ENCODE measurements around the gene DAPP1.
"Not testable (repeated sequence)": the region's sequence is repeated elsewhere in the genome, so short reads cannot be mapped to it uniquely, and the experiment has no call there.

The DAPP1 gene

DNA sequence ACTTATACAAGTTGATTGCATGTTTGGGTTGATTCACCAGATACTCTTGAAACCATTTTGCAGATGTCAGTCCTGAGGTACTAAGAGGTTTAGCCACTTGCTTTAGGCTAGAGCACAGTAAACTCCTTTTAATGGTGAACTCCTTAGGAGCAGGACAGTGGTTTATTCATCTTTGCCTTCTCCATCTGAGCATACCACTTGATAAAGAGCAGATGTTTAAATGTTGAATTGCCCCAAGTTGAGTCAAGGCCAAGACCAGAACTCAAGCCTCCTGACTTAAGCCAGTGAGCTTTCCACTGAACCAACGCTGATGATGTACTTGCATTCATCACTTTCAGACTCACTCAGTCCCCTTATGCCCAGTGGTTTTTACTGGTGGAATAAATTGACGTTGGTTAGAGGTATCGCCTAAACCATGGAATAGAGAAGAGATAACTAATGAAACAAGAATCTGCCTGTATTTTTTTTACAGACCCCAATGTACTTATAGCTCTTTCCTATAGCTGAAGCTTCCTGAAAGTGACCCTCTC lies 7.5 kb downstream of the DAPP1 start:
- no peak for DNase-seq (ENCODE audit: low spot score)

- DNase-seq (ENCODE audit: low spot score): no peak
Observed at GRCh38 chr4:99825272-99825671, 8.6 kb downstream of the DAPP1 start.

- DNase-seq (ENCODE audit: low spot score): no peak
Observed at GRCh38 chr4:99826016-99826415, 9.4 kb downstream of the DAPP1 start.

DNA sequence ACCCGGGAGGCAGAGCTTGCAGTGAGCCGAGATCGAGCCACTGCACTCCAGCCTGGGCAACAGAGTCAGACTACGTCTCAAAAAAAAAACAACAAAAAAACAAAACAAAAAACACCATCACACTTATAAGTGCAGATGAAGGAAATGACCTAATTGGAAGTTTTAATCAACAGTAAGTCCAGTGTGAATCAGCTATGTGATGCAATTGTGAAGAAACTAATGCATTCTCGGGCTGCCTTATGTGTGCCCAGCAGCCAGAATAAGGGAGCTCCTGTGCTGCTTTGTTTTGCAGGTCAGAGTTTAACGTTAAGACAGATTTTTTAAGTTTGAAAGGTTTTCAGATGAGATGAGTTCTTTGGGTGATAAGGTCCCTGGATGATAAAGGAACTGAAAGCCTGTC lies 10.8 kb downstream of the DAPP1 start:
- DNase-seq (ENCODE audit: low spot score): no peak

GRCh38 chr4:99827857-99828256 lies 11.2 kb downstream of the DAPP1 start:
- DNase-seq (ENCODE audit: low spot score): no peak

DNA sequence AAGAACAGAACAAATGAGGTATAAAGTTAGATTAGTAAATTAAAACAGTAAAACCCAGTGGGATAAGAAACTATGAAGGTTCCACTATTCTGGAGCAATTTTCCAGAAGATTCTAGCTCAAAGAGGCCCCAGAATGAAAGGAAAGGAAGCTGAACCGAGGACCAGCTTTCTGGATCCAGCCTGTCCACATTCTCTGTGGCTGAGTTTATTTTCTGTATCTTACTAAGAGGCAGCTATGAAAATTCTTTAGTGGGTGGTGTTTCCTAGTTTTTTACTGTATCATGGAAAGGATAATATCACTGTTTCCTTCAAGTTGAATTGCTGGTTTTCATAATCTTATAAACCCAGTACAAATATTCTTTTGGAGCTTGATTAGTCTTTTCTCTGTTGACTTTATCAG lies 11.8 kb downstream of the DAPP1 start:
- no peak for DNase-seq (ENCODE audit: low spot score)

DNA sequence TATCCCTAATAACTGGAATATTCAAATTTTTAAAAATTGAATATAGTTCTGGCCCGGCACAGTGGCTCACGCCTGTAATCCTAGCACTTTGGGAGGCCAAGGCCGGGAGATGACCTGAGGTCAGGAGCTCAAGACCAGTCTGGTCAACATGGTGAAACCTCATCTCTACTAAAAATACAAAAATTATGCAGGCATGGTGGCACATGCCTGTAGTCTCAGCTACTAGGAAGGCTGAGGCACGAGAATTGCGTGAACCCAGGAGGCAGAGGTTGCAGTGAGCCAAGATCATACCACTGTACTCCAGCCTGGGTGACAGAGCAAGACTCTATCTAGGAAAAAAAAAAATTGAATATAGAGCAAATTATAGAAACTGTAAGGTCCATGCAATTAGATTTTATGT lies 13.4 kb downstream of the DAPP1 start:
- DNase-seq (ENCODE audit: low spot score): not testable (repeated sequence)

GRCh38 chr4:99832321-99832720 lies 15.7 kb downstream of the DAPP1 start:
- DNase-seq (ENCODE audit: low spot score): no peak

DNA sequence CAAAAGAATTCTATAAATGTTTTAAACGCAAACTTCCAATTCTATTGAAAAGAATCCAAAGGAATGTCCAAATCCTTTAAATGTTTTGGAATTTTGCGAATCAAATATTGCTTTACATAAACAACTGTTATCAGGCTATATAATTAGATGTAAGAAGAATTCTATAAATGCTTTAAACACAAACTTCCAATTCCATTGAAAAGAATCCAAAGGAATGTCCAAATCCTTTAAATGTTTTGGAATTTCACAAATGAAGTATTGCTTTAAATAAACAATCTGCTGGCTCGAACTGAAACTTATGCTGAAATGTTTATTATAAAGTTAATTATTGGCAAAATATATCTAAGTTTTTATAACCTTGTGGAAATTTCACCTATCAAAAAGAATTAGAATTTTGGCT lies 16.1 kb downstream of the DAPP1 start:
- no peak for DNase-seq (ENCODE audit: low spot score)

DNA sequence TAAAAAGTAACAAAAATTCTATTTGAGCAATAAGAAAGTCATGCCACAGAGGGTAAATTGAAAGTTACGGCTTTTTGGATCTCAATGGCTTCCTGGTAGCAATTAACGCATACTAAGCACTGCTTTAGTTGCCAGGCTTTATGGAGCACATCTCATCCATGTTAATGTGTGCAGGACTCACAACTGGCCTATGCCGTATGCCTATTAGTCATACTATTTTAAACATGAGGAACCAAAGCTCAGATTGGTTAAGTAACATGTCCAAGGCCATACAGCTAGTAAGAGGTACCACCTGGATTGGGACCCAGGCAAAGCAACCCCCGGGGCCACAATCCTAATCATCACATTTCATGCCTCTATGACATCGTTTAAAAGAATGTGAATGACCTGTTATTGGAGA lies 17.1 kb downstream of the DAPP1 start:
- DNase-seq (ENCODE audit: low spot score): no peak

DNA sequence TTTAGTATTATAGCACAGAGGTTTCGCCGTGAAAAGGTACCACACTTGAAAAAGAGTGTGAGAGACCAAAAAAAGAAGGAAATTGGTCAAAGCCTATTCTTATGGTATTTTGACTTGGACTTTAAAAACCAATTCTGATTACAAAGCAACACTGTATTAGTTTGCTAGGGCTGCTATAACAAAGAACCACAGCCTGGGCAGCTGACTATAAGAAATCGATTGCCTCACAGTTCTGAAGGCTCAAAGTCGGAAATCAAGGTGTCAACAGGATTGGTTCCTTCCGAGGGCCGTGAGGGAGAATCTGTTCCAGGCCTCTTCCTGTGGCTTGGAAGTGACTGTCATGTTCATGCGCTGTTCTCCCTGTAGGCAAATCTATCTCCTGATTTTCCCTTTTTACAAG lies 17.9 kb downstream of the DAPP1 start:
- DNase-seq (ENCODE audit: low spot score): no peak

DNA sequence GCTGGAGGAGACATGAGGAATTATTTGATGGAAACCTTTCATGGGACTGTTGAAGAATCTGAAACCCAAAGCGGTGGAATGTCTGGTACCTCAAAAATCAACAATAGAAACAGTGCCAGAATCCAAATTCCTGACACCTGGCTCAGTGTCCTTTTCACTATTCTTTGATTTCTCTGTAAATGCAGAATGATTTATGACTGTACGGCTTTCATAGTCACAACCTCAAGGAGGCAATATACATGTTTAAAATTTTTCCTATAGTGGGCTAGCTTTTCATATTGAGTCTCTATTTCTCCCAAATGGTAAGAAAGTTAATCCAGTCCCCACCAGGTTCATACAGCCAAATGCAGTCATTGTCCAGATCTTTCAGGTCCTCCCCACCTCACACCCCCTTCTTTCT lies 19.3 kb downstream of the DAPP1 start:
- no peak for DNase-seq (ENCODE audit: low spot score)

GRCh38 chr4:99838927-99839326 lies 22.3 kb downstream of the DAPP1 start:
- no peak for DNase-seq (ENCODE audit: low spot score)

GRCh38 chr4:99841129-99841528 lies 24.5 kb downstream of the DAPP1 start:
- no peak for DNase-seq (ENCODE audit: low spot score)

GRCh38 chr4:99843413-99843812 lies 26.8 kb downstream of the DAPP1 start:
- no peak for DNase-seq (ENCODE audit: low spot score)

DNA sequence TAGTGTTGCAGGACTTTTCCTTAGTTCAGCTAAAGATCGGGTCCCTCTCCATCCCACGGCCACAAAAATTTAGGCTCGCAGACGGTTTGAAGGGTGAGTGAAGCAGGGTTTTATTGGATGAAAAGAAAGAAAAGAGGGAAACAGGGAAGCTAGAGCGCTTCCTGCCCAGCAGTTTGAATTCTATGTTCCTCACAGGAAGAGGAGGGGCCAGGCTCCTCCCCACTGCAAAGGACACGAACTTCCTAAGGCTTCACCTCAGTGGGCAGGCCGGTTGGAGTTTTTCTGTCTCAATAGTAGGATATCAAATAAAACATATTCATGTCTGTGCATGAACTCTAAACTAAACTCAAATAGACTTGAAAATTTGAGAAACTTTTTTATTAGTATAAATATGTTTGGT lies 27.4 kb downstream of the DAPP1 start:
- DNase-seq (ENCODE audit: low spot score): no peak

DNA sequence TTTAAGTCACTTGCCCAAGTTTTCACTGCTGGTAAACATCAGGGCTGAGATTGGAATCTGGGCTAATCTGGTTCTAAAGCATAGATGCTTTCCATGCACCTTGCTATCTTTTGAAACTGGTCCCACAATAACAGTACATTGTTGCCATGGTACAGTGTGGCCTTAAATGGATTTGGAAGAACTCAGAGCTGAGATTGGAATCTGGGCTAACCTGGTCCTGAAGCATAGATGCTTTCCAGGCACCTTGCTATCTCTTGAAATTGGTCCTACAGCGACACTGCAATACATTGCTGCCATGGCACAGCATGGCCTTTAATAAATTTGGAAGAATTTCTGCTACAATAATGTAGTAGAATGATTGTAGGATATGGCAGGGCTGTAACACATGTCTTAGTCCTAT lies 28.6 kb downstream of the DAPP1 start:
- DNase-seq (ENCODE audit: low spot score): no peak

- DNase-seq (ENCODE audit: low spot score): no peak
Observed at GRCh38 chr4:99845708-99846469, 29.3 kb downstream of the DAPP1 start.

GRCh38 chr4:99846891-99847290 lies 30.3 kb downstream of the DAPP1 start:
- no peak for DNase-seq (ENCODE audit: low spot score)

GRCh38 chr4:99847362-99847976 lies 30.8 kb downstream of the DAPP1 start:
- peak; percentile 57 for DNase-seq (ENCODE audit: low spot score)

- no peak for DNase-seq (ENCODE audit: low spot score)
Observed at GRCh38 chr4:99848591-99849001, 32.0 kb downstream of the DAPP1 start.

DNA sequence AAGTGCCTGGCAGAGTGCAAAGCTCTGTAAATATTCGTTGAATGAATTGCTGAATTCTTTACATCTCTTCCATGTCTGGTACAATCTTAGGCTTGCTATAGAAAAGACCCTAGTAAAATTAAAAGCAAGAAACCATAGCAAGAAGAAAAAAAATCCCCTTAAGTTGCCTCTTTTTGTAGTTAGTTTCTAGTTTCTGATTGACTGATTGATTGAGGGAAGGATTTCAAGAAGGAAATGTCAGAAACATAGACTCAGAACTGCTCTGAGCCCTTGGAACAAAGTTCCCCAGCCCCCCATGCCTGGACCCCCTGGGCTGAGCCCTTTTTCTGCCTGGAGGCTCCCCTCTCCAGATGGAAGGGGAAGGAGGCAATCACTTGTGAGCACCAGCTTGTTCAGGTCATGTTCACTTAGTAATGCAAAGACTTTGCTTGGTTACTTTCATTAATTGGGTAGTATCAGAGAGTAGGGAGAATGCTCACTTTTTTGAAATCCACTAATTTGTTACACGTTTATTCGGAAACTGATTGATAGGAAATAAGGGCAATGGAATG lies 35.6 kb downstream of the DAPP1 start:
- DNase-seq (ENCODE audit: low spot score): no peak

DNA sequence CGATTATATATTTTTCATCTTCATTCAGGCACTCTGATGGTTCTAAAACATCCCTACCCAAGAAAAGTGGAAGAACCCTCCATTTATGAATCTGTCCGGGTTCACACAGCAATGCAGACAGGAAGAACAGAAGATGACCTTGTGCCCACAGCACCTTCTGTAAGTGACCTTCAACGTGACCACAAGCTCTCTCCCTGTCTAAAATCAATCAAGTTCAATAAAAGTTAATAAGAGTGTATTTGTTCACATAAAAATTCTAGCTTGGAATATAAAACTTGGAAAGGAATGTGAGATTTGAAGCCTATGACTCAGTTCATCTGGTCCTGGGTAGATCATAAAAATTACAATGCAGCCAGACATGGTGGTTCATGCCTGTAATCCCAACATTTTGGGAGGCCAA lies 36.6 kb downstream of the DAPP1 start:
- DNase-seq (ENCODE audit: low spot score): no peak
